HuH-7.5 (cell line): ENCODE data around the gene FAM3C.

Source experiments
- DNase-seq: peaks from one replicate; pipeline ENCODE4 v3.0.0; 2011; ENCODE audit warnings: low spot score

The FAM3C gene

GRCh38 chr7:121410829-121411596, 14.9 kb upstream of the FAM3C start:
- DNase-seq = no peak

GRCh38 chr7:121406944-121407343, 10.8 kb upstream of the FAM3C start:
- DNase-seq = peak; percentile 15

DNA sequence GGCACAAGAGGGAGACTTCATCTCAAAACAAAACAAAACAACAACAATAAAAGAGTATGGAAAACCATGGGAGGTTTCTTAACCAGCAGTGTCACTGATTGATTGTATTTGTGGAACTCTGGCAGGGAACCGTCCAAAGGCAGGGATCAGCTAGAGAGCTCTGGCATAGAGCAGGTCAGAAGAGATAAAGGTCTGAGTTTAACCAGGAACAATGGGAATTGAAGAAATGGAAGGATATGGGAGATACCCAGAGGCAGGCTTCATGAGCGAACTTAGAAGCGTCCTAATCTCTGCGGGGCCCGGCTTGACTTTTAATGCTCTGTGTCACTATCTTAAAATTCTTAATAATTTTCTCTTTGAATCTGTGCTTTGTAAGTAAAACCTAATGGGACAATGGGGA, 10.4 kb upstream of the FAM3C start:
- DNase-seq = no peak

DNA sequence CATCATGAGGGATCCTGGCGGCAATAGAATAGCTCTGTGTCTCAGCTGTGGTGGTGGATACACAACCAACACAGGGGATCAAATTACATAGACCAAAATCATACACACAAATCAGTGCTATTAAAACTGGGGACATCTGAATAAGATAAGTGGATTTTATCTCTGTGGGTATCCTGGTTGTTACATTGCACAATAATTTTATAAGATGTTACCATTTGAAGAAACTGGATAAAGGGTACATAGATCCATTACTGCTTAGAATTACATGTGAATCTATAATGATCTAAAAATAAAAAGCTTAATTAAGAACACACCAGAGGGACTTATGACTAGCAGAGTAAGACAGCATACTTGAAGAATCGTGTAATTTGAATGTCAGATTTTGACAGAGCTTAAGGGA, 8.2 kb upstream of the FAM3C start:
- no peak for DNase-seq

DNA sequence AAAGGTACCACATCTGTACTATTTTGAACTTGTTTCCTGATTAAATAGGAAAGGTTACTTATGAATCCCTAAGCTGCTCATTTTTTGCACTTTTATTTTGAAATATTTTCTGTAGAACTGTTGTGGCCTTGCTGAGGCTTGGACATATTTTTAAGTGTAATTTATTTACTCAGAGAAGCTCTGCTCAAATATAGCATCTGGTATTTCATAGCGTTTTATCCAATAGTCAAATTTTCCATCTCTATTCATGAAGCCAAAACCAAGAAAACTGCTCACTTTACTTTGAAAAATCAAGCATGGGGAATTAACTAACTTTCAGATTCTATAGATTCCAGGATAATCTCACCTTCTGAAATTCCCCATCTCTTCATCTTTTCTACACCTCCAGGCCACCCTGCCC, 6.6 kb upstream of the FAM3C start:
- no peak for DNase-seq

- no peak for DNase-seq
Measured at GRCh38 chr7:121401896-121402295, 5.8 kb upstream of the FAM3C start.

DNA sequence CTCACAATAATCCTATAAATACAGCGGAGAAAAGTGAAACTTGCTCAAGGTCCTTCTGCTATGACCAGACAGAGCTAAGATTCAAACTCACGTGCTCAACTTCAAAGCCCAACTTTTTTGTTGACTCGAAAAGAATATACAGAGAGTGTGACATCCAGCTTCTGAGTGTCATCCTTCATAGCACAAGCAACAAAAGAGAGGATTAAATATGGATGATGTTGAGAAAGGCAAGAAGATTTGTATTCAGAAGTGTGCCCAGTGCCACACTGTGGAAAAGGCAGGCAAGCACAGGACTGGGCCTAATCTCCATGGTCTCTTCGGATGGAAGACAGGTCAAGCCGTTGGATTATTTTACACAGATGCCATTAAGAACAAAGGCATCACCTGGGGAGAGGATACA, 2.1 kb upstream of the FAM3C start:
- DNase-seq = no peak

DNA sequence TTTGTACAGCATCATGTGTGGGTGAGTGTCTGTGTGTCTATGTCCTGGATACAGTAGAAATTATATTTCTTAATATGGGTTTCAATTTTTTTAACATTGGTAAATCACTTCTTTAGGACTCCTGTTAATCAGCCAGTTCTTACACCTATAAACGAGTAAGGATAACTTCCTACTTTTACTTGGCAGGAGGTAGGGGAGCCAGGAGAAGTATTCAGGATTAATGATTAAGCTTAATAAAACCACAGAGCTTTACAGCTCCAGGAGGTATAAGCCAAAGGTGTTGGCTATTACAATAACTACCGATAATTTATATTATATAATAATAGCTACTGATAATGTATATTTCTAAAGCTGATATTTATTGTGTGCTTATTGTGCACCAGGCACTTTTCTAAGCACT, 1.7 kb upstream of the FAM3C start:
- no peak for DNase-seq

GRCh38 chr7:121397361-121397760, 1.3 kb upstream of the FAM3C start:
- DNase-seq = no peak

- DNase-seq = peak; percentile 24
Measured at GRCh38 chr7:121395494-121395960, 581 bp downstream of the FAM3C start.

- DNase-seq = peak; percentile 47
Measured at GRCh38 chr7:121394709-121395140, 1.4 kb downstream of the FAM3C start.

DNA sequence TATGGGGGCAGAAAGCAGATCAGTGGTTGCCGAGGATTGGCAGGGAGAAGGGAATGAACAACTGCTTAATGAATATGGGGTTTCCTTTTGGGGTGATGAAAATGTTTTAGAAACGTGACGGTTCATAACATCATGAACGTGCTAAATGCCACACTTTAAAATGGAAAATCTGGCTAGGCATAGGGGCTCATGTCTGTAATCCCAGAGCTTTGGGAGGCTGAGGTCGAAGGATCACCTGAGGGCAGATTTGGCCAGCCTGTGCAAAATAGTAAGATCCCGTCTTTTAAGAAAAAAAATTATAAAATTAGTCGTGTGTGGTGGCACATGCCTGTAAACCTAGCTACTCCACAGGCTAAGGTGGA, 3.1 kb downstream of the FAM3C start:
- DNase-seq = no peak

GRCh38 chr7:121392277-121393004, 3.7 kb downstream of the FAM3C start:
- no peak for DNase-seq

DNA sequence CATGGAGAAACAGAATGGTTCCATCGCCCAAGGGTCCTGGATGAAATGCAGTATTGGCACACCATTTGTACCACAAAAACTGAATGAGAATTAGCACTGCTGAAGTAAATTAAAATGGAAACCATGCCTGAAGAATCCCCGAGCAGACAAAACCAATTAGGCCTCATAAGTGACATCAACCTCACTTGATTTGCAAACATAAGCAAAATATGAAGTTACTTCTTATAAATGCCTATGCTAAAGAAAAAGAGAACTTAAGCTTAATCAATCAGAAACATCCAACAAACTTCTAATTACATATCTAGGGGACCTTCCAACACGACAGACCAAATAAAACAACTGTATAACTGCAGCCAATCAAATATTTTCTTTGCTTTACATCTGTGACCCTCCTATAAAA, 4.4 kb downstream of the FAM3C start:
- DNase-seq = no peak

- no peak for DNase-seq
Measured at GRCh38 chr7:121390617-121391016, 5.5 kb downstream of the FAM3C start.

- no peak for DNase-seq
Measured at GRCh38 chr7:121390109-121390508, 6.0 kb downstream of the FAM3C start.

DNA sequence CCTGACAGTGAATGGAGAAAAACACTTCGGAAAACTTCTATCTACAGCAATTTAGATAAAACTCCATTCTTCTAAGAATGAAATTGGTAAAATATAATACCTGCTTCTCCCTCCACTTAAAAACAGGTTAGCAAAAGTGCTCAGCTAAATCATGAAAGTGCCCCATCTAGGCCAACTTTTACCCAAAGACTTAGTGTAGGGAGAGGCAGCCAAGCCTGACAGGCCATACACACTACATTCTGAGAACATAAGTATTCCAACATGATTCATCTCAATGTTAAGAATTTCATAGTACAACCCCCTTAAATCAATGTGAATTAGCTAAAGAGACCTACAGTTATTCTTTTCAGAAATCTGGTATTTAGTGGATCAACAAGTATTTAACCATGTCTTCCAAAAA, 7.2 kb downstream of the FAM3C start:
- DNase-seq = no peak

DNA sequence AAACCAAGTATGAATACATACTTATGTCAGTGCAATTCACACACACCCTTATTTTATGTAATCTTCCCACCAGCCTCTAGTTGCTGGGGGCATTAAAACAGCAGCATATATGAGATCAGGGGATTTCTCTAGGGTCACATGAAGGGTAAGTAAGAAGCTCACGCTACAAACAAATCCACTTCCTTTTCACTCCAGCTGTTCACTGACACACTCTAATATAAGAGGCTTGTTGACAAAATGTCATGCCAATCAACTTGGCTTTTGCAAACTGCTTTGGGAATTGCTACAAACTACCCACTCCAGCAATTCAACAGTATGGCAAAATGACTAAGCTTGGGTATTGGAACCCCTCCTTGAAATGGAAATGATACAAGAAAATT, 10.3 kb downstream of the FAM3C start:
- no peak for DNase-seq

- DNase-seq = no peak
Measured at GRCh38 chr7:121385056-121385799, 10.9 kb downstream of the FAM3C start.

DNA sequence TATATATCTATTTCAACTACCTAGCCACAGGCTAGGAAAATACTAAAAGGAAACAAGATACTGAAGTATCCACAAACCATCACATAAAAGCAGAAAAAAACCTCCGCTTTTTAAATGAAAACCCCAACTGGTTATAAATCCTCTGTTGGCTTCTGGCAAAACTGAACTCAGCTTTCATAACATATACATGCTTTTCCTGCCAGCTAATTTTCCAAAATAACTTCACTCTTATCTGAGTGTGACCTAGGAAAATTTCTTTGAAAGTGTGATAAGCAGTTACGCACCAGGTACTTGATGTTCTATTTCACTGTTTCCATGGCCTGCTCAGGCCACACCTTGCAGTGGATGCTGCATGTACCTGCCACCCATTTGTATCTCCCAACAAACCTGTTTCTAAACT, 11.8 kb downstream of the FAM3C start:
- no peak for DNase-seq

DNA sequence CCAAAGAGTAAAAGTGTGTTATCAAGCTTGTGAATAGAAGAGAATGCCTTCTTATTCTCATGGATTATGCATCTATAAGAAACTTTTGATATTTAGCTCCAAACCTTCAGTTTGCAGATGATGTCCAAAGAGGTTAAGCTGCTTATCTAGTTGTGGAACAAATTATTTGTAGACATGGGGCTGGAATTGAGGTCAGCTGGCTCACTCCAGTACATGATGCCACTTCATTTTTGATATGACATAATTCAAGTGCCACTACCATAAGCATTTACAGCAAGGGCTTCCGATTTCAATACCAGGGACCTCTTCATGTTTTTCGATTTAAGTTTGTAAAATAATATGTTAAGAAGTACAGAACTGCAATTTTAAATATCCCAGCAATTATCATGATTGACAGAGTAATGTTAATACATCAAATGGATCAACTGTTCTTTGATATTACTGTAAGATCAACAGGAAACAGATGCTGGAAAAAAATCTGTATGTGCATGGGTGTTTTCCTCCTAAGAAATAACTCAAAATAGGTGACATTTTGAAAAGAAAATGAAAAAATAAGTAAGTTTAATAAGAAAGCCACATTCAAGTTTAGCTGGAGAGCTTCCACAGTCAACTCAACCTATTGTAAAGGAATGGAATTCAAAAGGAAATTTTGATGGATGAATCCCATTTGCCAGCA, 12.7 kb downstream of the FAM3C start:
- DNase-seq = no peak

- no peak for DNase-seq
Measured at GRCh38 chr7:121382473-121382872, 13.6 kb downstream of the FAM3C start.
